NOMO-1 treated with dmso at 0.1 percent for 144 hours (cell line): ENCODE results near the gene SNX32.
"Not testable (repeated sequence)": the region's sequence is repeated elsewhere in the genome, so short reads cannot be mapped to it uniquely, and the experiment has no call there.

Experiments used
- DNase-seq: peaks from one replicate; lab custom pipeline; 2025; ENCODE audit not compliant: unreplicated experiment; lab: John Stamatoyannopoulos, UW

Gene SNX32

DNA sequence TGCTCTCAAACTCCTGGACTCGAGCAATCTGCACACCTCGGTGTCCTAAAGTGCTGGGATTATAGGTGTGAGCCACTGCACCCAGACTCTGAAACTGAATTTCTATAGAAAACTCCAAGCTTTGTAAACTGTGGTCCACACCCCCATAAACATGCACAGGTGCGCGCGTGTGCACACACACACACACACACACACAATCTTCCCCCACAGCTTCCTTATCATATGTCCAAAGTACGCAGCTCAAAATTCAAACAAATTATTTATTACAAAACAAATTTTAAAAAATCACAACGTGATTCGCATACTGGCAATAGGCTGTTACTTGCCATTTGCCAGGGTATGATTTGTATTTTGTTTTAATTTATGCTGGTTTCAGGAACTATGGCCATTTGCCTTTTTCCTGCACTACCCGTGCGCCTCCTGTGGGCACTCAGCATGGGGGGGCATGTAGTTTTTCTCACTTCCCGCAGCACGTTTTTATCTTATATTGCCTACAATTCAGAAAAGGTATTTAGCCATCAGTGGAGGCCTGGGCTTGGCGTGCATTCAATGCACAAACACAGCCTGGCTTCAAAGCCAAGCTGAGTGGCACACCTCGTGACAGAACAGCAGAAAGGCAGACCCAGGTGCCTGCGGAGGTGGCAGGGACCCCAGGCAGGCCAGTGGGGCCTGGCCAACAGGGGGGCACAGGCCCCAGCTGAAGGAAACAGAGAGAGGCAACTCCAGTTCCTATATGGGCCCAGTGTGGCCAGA, 10.8 kb upstream of the SNX32 start:
- DNase-seq, result no peak

- no peak for DNase-seq
Measured at GRCh38 chr11:65826984-65827735, 6.6 kb upstream of the SNX32 start.

DNA sequence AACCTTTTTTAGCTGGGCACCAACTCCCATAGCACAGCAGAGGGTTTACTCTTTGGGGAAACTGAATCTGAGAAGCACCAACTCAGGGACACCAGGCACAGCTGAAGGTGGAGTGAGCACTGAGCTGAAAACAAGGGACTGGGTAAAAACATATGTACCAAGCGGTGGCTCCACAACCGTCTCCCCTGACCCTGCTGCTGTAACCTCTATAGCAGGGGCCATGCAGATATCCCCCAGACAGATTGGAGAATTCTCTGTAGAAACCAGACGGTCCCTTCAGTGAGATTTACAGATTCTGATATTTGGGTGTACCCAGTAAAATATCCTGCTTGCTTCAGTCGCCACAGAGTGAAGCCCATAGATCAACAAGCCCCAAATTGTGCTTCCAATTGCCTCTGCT, 4.3 kb upstream of the SNX32 start:
- no peak for DNase-seq

DNA sequence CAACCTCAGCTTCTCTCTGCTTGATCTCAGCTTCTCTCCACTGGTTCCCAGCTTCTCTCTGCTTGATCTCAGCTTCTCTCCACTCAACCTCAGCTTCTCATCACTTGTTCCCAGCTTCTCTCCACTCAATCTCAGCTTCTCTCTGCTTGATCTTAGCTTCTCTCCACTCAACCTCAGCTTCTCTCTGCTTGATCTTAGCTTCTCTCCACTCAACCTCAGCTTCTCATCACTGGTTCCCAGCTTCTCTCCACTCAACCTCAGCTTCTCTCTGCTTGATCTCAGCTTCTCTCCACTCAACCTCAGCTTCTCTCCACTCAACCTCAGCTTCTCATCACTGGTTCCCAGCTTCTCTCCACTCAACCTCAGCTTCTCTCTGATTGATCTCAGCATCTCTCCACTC, 1.5 kb upstream of the SNX32 start:
- not testable (repeated sequence) for DNase-seq

GRCh38 chr11:65834202-65834601, 439 bp downstream of the SNX32 start:
- no peak for DNase-seq

- no peak for DNase-seq
Measured at GRCh38 chr11:65842144-65842543, 8.4 kb downstream of the SNX32 start.

GRCh38 chr11:65843811-65844210, 10.0 kb downstream of the SNX32 start:
- no peak for DNase-seq

GRCh38 chr11:65844231-65844872, 10.6 kb downstream of the SNX32 start:
- no peak for DNase-seq

DNA sequence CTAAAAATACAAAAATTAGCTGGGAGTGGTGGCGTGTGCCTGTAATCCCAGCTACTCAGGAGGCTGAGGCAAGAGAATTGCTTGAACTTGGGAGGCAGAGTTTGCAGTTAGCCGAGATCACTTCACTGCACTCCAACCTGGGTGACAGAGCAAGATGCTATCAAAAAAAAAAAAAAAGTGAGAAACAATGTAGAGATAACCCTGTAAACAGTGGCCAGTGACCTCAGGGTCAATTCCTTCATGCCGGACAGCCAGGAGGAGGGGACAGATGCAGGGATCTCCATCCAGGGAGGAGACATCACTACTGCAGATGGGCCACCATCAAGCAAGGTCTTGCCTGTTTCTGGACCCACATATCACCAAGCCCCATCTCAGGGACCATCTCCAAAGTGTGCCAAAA, 14.0 kb downstream of the SNX32 start:
- no peak for DNase-seq

DNA sequence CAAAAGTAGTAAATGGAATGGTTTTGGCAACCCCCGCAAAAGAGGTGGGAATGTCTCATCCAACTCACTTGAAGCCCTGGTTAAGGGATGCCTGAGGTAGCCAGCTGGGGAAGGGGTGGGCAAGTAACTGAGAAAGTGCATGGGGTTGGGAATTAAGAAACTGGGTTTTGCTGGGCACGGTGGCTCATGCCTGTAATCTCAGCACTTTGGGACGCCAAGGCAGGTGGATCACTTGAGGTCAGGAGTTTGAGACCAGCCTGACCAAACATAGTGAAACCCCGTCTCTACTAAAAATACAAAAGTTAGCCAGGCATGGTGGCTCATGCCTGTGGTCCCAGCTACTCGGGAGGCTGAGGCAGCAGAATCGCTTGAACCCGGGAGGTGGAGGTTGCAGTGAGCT, 14.9 kb downstream of the SNX32 start:
- DNase-seq, result not testable (repeated sequence)

DNA sequence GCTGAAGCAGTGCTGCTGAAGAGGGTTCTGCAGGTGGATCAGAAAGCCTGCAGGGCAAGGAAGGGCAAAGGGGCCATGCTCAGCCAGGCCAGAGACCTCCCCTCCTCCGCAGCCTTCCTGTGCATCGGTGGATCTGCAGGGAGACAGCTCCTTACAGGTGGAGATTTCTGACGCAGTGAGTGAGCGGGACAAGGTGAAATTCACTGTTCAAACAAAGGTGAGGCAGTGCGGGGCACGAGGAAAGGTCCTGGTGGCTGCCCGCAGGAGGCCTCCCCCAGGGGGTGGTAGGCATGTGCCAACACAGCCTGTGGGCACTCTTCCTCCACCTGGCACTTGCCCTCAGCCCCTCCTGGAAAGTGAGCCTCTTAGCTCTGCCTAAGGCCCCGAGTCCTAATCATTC, 15.6 kb downstream of the SNX32 start:
- DNase-seq, result no peak

DNA sequence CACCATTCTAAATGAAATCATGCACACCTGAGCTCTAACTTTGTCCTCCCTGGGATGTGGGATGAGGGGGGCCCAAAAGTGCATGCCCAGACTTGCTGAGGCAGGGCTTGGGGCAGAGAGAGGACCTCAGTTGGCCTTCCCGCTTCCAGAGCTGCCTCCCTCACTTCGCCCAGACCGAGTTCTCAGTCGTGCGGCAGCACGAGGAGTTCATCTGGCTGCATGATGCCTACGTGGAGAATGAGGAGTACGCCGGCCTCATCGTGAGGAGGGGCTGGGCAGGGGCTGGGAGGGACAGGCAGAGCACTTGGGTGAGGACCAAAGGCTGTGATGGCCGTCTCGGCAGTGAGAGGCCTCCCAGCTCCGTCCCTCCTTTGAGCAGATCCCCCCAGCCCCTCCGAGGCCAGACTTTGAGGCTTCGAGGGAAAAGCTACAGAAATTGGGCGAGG, 16.0 kb downstream of the SNX32 start:
- DNase-seq, result no peak

DNA sequence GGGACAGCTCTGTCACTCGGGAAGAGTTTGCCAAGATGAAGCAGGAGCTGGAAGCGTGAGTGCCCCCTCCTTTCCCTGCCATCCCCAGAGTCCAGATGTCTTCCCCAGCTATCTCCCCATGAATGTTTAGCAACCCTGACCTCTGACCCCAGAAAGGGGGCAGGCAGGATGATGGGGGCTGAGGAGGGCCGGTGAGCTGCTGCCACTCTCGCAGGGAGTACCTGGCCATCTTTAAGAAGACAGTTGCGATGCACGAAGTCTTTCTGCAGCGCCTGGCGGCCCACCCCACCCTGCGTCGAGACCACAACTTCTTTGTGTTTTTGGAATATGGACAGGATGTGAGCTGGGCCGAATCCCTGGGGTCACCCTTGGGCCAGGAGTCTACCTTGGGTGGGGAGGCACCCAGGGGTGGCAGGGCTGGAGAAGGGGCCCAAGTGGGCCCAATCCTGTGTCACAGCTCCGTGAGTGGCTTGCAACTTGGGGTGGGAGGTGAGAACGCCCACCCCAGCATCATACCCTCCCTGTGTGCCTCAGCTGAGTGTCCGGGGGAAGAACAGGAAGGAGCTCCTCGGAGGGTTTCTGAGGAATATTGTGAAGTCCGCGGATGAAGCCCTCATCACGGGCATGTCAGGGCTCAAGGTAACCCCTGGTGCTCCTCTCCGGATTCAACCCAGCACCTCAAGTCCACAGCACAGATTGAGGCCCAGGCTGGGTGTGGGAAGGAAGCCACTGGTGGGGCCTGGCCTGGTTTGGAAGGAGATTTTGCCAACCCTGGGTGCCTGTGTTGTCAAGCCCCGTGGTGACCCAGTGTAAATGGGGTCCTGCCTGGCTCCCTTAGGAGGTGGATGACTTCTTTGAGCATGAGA, 16.7 kb downstream of the SNX32 start:
- DNase-seq, result no peak

GRCh38 chr11:65851083-65851579, 17.4 kb downstream of the SNX32 start:
- no peak for DNase-seq

DNA sequence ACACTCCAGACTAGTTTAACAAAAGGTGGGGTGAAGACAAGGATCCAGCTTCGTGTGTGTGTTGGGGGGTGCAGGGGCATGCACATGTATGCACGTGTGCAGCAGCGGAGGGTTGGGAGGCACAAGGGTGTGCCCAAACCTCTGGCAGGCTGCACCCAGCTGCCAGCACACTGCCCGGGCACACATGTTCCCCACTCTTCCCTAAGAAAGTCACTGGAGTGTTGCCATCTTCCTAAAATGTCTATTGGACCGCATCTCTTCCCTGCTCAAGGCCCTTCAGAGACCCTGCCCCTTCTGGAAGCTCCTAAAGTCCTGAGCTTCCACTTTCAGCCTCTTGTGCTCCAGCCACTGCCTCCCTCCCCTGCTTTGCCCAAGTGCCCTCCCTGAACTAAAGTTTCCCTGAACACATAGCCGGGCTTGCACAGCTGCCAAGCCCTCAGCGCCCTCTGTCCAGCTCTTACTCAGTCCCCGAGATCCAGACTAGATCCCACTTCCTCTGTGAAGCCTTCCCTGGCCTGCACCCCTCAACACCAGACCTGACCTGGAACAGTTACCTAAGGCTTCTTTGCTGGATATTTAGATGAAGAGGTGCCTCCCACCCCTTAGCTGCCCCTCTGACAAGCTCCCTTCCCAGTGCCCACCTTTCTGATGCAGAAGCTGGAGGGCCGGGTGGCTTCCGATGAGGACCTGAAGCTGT, 18.2 kb downstream of the SNX32 start:
- DNase-seq, result no peak

DNA sequence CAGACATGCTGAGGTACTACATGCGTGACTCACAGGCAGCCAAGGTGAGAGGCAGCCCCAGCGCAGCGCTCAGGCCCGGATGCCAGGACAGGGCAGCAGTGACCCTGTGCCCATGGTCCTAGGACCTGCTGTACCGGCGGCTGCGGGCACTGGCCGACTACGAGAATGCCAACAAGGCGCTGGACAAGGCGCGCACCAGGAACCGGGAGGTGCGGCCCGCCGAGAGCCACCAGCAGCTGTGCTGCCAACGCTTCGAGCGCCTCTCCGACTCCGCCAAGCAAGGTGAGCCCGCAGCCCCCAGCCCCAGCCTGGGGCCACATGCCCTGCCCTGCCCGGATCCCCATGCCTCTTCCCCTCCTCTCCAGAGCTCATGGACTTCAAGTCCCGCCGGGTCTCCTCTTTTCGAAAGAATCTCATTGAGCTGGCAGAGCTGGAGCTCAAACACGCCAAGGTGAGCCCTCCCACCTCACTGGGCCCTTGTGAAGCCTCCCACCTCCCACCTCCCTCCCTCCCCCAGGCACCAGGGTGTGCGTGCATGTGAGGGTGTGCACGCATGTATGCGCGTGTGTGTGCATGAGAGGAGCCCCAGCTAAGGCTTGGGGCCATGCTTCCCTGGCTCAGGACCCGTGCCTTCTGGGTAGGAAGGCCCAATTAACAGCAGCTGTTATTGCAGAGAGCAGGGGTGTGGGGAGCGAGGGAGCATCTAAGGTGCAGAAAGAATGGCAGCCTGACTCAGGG, 18.9 kb downstream of the SNX32 start:
- no peak for DNase-seq

DNA sequence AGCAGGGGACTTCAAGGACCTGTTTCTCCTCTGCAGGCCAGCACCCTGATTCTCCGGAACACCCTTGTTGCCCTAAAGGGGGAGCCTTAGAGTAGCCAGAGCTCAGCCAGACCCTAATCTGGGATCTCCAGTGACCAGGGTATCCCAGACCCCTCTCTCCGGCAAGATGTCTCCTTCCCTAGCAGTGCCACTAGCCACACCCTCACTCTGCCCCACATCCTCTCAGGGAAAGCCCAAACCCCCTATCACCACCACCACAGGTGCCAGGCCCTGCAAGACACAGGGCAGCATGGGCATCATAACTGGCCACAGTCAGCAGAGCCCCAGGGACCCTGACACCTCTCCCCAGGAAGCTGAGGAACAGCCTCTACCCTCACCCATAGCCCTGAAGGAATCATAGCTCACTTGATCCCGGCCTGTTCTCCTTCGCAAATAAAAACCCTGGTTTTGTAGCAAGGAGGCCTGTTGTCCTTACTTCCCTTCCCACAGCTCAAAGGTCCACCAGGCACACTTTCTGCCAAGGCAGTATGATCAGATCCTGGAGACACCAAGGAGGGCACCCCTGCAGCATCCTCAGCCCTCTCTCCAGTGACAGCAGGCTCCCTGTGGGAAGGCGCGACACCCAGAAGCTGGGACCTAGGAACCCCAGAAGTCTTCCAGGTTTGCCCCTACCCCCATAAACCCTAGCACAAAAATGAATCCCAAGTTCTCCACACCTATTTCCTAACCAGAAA, 19.6 kb downstream of the SNX32 start:
- no peak for DNase-seq

DNA sequence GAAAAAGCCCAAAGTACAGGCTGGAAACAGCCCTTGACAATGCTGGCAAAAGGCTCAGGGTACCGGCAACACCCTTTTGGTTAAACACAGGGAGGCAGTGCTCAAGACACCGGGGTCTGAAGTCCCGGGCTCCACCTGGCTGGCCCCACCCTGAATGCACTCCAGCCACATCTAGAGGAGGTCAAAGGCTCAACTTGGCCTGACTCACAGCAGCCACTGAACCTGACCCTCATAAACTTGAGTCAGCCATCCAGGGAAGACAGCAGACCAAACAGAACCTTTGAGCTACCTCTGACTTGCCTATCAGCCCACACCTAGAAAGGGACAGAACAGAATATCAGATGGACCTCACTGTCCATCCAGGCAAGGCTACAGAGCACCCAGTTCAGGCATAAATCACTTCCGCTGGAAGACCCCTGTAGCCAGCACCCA, 20.4 kb downstream of the SNX32 start:
- no peak for DNase-seq
